HG03442 (cell line): ENCODE results near the gene MANSC1.
"Not testable (repeated sequence)": the region's sequence is repeated elsewhere in the genome, so short reads cannot be mapped to it uniquely, and the experiment has no call there.

Source experiments
- ATAC-seq: cut with Tn5 transposase; IDR thresholded peaks from one replicate; pipeline ENCODE4 v1.9.1; 2021; ENCODE audit warnings: mild to moderate bottlenecking, moderate library complexity; ENCODE audit not compliant: unreplicated experiment

The MANSC1 gene

GRCh38 chr12:12365931-12366431, 15.9 kb upstream of the MANSC1 start:
- no peak for ATAC-seq

GRCh38 chr12:12365446-12365802, 15.4 kb upstream of the MANSC1 start:
- ATAC-seq: no peak

- no peak for ATAC-seq
These were observed 14.9 kb upstream of the MANSC1 start for GRCh38 chr12:12364787-12365445.

- no peak for ATAC-seq
These were observed 8.5 kb upstream of the MANSC1 start for GRCh38 chr12:12358528-12358927.

- no peak for ATAC-seq
These were observed 7.8 kb upstream of the MANSC1 start for GRCh38 chr12:12357719-12358461.

GRCh38 chr12:12356896-12357718, 7.1 kb upstream of the MANSC1 start, which contains the start of gene BORCS5:
Gene BORCS5 (plus strand): TSS chr12:12357078. CDS start chr12:12357452, 374 bp downstream.
- peak; percentile 86 for ATAC-seq

- no peak for ATAC-seq
These were observed 6.4 kb upstream of the MANSC1 start for GRCh38 chr12:12356467-12356895.

- no peak for ATAC-seq
These were observed 3.8 kb upstream of the MANSC1 start for GRCh38 chr12:12353807-12354206.

- no peak for ATAC-seq
These were observed 3.2 kb upstream of the MANSC1 start for GRCh38 chr12:12353276-12353675.

GRCh38 chr12:12351468-12352185, 1.6 kb upstream of the MANSC1 start:
- not testable (repeated sequence) for ATAC-seq

GRCh38 chr12:12350868-12351463, 924 bp upstream of the MANSC1 start:
- ATAC-seq: no peak

- no peak for ATAC-seq
These were observed 11.4 kb downstream of the MANSC1 start for GRCh38 chr12:12338527-12339168.

- ATAC-seq: no peak
These were observed 13.5 kb downstream of the MANSC1 start for GRCh38 chr12:12336511-12336910.

GRCh38 chr12:12336049-12336411, 14.0 kb downstream of the MANSC1 start:
- peak; percentile 68 for ATAC-seq

GRCh38 chr12:12334367-12335040, 15.5 kb downstream of the MANSC1 start:
- ATAC-seq: peak; percentile 63

- no peak for ATAC-seq
These were observed 16.4 kb downstream of the MANSC1 start for GRCh38 chr12:12333407-12334366.

GRCh38 chr12:12331896-12332295, 18.1 kb downstream of the MANSC1 start:
- ATAC-seq: no peak

- ATAC-seq: no peak
These were observed 18.7 kb downstream of the MANSC1 start for GRCh38 chr12:12331244-12331771.
